SK-N-MC (cell line): Measurements from ENCODE around the gene HOXA4.

ENCODE experiments used
- DNase-seq: peaks from one replicate; pipeline ENCODE4 v3.0.0-alpha.2; 2011; ENCODE audit warnings: low read depth, low spot score
- H3K27ac ChIP-seq: fragments of 200-600 bp; sonication (generic); 2 replicates; pipeline ENCODE4 v1.5.1; 2016; ENCODE audit warnings: mixed run types
- H3K36me3 ChIP-seq: fragments of 200-600 bp; sonication (generic); 2 replicates; pipeline ENCODE4 v1.6.1; 2017; ENCODE audit warnings: antibody characterized with exemption, low read length, mixed read lengths; ENCODE audit not compliant: insufficient read depth
- H3K4me3 ChIP-seq: fragments of 200-600 bp; sonication (generic); 2 replicates; pipeline ENCODE4 v1.5.1; 2016
- H3K9ac ChIP-seq: fragments of 200-600 bp; sonication (generic); 2 replicates; pipeline ENCODE4 v1.8.0; 2017; ENCODE audit warnings: mixed run types, mixed read lengths; ENCODE audit not compliant: insufficient read length
- H3K9me3 ChIP-seq: fragments of 200-600 bp; sonication (generic); 2 replicates; pipeline ENCODE4 v1.6.1; 2017; ENCODE audit warnings: low read depth, mild to moderate bottlenecking, antibody characterized with exemption, low read length, moderate library complexity, mixed read lengths
- EZH2 ChIP-seq: fragments of 200-600 bp; sonication (generic); IDR thresholded peaks from one replicate; pipeline ENCODE4 v1.6.1; 2017; ENCODE audit warnings: antibody characterized with exemption
- FOXP2 ChIP-seq: optimal IDR thresholded peaks from 2 replicates; pipeline ENCODE3; 2011; ENCODE audit warnings: mild to moderate bottlenecking, moderate library complexity; ENCODE audit not compliant: insufficient read depth; ENCODE audit errors: extremely low read length, control extremely low read depth
- POLR2AphosphoS5 ChIP-seq: IDR thresholded peaks from 2 replicates; pipeline ENCODE4 v1.6.1; 2012; ENCODE audit warnings: mild to moderate bottlenecking, low read depth, low read length, borderline replicate concordance

HOXA4 gene

DNA sequence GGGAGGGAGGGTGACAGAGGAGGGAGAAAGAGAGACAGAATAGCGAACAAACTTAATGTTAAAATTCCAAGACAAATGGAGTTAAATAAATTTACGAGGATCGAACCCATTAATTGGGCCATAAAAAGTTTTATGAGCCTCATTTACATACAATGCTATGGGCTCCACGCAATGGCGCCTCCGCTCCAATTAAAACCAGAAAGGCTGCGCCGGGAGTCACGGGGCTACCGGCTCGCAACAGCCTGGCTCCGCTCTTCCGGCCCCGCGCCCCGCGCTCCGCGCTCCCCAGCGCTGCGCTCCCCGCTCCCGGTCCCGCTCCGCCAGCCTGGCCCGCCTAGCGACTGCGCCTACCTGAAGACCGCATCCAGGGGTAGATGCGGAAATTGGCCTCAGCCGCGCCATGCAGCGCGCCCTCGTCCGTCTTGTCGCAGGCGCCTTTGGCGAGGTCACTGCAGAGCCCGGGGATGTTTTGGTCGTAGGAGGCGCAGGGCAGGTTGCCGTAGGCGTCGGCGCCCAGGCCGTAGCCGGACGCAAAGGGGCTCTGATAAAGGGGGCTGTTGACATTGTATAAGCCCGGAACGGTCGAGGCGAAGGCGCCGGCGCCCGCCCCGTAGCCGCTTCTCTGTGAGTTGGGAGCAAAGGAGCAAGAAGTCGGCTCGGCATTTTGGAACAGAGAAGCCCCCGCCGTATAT, 25.4 kb upstream of the HOXA4 start:
- TF ChIP-seq FOXP2: no peak
- TF ChIP-seq POLR2AphosphoS5: no peak
- TF ChIP-seq EZH2: no peak
- peak overlapping the region; percentile 28 for H3K9ac ChIP-seq
- no peaks in the 10 kb centered on the region for H3K9me3 ChIP-seq
- no peak overlapping the region for H3K27ac ChIP-seq
- no peaks in the 10 kb centered on the region for H3K36me3 ChIP-seq
- no peak for DNase-seq
- H3K4me3 ChIP-seq: peak overlapping the region; percentile 86

DNA sequence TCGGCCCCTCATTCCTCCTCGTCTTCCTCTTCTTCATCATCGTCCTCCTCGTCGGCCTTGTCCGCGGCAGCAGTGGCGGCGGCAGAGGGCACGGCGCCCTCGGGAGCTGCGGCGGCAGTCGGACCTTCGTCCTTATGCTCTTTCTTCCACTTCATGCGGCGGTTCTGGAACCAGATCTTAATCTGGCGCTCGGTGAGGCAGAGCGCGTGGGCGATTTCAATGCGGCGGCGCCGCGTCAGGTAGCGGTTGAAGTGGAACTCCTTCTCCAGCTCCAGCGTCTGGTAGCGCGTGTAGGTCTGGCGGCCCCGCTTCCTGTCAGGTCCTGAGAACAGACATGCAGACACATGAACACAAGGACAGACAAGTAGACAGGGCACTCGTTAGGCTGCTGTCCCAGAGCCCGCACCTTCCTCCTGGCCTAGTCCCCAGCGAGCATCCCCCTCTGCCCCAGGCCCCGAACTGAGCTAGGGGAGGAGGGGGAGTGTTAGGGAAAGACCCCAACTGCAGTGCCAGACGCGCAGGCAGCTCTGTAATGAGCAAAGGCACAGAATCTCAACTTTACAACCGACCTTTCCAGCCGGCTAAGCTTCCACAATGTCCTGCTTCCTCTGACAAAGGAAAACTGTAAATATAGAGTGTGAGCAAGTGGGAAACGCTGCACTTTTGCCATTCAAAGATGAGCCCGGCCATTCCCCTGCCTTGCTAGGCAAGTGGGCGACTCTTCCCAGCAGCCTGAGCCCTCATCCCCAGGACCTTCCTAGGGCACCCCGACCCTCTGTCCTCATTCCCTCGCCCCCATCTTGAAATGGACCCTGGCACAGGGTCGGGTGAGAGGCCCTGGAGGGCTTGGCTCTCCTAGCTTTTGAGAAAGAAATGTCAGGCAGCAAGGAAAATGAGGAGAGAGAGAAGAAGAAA, 24.6 kb upstream of the HOXA4 start:
- Histone ChIP-seq H3K9ac (no peak overlapping the region), H3K36me3 (no peaks in the 10 kb centered on the region), H3K4me3 (peak overlapping the region; percentile 86), H3K9me3 (no peaks in the 10 kb centered on the region), H3K27ac (no peak overlapping the region)
- TF ChIP-seq EZH2 (no peak), FOXP2 (no peak), POLR2AphosphoS5 (no peak)
- DNase-seq: no peak

DNA sequence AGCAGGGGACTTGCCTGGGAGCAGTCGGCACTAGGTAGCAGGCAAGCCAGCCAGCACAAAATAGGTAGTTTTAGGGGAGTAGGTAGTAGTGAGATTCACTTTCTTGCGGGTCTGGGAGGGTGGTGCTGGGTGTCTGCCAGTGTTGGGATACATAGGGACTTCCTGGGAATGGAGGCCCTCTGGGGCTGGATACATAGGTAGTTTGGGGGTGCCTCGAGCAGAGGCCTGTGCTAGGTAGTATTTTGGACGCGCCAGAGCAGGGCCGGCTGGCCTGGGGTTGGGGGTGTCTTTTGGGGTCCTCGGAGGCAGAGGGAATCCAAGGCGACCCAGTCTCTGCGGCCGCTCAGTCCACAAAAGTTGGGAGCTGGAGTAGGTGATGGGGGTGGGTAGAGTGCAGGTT, 23.8 kb upstream of the HOXA4 start:
- DNase-seq: no peak
- no peak overlapping the region for H3K27ac ChIP-seq
- H3K9me3 ChIP-seq: no peaks in the 10 kb centered on the region
- H3K9ac ChIP-seq: no peak overlapping the region
- TF ChIP-seq FOXP2 (no peak), POLR2AphosphoS5 (no peak), EZH2 (no peak)
- H3K4me3 ChIP-seq: no peak overlapping the region
- no peaks in the 10 kb centered on the region for H3K36me3 ChIP-seq

DNA sequence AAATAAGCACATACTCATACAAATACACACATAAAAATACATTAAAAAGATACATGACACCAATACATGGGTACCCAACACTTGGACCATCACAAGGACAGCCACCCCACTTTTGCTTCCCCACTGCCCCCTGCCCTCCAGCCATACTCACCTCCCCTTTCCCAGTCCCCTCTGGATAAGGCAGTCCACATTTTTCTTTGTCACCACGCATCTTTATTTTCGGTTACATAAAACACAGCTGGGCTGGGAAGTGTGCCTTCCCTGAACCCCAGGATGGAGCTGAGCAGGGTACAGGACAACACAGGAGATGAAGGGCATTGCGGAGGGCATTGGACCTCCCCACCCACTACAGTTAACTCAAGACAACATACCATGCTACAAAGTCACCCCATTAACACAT, 23.0 kb upstream of the HOXA4 start:
- TF ChIP-seq EZH2 (no peak), FOXP2 (no peak), POLR2AphosphoS5 (no peak)
- Histone ChIP-seq H3K27ac (no peak overlapping the region), H3K9me3 (no peaks in the 10 kb centered on the region), H3K36me3 (no peaks in the 10 kb centered on the region), H3K9ac (no peak overlapping the region), H3K4me3 (no peak overlapping the region)
- DNase-seq: no peak

DNA sequence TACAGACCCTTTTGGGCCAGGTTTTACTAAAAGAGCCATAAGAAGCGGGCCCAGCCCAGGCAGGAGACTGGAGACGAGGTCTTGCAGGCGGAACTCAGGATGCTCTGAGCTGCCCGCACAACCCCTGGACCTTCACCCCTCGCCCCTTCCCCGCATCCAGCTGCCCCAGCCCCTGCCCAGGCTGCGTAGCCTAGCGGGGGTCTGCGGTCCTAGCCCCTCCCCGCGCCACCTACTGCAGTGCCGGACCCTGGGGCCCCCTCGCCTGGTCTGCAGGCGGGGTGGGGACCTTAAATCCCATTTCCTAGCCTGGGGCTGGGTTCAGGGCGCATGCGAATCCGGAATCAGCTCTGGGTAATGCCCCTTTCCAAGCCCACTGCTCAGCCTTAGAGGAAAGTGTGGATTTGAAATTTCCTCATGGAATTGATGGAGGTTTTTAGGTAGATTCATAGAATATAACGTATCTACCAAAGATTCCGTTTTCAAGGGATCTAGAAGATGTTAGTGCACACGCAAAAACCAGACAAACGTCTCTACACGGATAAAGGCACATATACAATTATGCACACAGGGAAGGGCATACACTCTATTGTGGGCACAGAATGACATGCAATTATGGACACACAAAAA, 22.4 kb upstream of the HOXA4 start:
- H3K9me3 ChIP-seq: no peaks in the 10 kb centered on the region
- H3K4me3 ChIP-seq: peak overlapping the region; percentile 67; the same call in 1 of the 2 replicates
- TF ChIP-seq POLR2AphosphoS5: no peak
- TF ChIP-seq FOXP2: no peak
- no peak for TF ChIP-seq EZH2
- no peak overlapping the region for H3K9ac ChIP-seq
- H3K27ac ChIP-seq: no peak overlapping the region
- DNase-seq: no peak
- no peaks in the 10 kb centered on the region for H3K36me3 ChIP-seq

DNA sequence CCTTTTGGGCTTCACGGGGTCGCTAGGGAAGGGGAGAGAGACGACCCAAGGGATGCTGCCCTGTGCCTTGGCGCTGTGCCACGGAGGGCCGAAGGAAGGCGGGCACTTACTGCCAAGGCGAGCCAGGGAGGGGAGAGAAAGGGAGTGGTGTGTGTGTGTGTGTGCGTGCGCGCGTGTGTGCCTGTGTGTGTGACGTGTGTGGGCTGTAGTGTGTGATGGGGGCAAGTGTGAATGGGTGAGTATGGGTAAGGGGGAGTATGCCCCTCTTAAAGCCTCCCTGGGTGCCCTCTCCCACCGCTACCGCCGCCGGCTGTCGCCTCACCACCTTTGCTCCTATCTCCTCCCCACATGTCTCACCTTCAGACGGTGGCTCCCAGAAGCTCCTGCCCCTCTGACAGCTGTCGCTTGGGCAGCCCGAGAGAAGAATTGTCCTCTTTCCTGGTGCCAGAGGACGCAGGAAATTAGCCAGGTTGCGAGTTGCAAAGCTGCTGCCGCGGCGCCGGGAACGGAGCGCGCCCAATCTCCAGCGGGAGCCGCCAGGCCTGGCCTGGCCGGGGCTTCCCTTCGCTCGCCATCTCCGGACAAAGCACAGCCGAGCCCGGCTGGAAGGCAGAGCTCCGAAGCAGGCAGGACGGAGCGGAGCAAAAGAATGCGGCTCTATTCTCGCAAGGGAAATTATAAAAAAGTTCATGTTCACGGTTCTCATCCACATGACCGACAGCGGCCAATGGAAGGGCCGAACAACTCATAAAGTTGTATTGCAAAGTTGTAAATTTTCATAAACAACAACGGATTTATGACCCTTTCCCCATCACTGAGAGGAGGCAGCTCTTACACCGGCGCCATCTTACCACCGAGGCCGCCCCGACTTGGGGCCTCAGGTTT, 21.6 kb upstream of the HOXA4 start, which contains the start of gene HOXA3:
Gene HOXA3, minus strand, starts transcription at position 653 of the 885 bp plus-strand sequence. CDS start 41,943 bp downstream, outside the sequence.
- Histone ChIP-seq H3K27ac (no peak within 1 kb of the TSS), H3K9ac (no peak within 1 kb of the TSS), H3K9me3 (no peaks in the 10 kb centered on the region), H3K36me3 (no peaks in the 10 kb centered on the region), H3K4me3 (peak within 1 kb of the TSS; percentile 69)
- TF ChIP-seq FOXP2 (no peak), POLR2AphosphoS5 (no peak), EZH2 (no peak)
- DNase-seq: no peak

DNA sequence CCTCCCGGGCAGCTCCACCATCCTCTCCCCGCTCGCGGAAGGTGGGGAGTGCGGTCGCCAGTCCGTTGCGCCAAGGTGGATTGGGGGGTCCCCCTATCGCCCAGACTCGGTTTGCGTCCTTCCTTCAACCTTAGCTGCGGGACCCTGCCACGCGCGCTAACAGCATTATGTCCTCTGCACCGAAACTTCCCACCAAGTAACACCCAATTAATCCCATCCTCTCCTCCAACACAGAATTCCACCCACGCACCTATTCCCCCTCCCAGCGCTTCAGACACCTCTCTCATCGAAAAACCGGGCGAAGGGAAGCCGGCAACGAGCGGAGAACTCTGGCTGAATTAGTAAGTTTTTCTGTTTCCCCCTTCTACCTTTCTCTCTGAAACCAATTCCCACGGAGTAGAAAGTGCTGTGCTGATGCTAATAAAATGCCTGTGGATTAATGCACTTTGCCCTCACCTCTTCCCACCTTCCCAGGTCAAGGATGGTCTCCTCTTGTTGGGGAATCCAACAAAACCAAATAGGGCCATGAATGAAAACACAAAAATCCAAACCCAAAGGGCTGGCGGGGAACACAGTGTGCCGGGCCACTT, 20.9 kb upstream of the HOXA4 start:
- Histone ChIP-seq H3K4me3 (peak overlapping the region; percentile 69), H3K36me3 (no peaks in the 10 kb centered on the region), H3K27ac (no peak overlapping the region), H3K9me3 (no peaks in the 10 kb centered on the region), H3K9ac (no peak overlapping the region)
- DNase-seq: no peak
- no peak for TF ChIP-seq FOXP2
- no peak for TF ChIP-seq POLR2AphosphoS5
- TF ChIP-seq EZH2: peak; percentile 55
